ENCODE data around the gene NEDD8.

The NEDD8 gene

DNA sequence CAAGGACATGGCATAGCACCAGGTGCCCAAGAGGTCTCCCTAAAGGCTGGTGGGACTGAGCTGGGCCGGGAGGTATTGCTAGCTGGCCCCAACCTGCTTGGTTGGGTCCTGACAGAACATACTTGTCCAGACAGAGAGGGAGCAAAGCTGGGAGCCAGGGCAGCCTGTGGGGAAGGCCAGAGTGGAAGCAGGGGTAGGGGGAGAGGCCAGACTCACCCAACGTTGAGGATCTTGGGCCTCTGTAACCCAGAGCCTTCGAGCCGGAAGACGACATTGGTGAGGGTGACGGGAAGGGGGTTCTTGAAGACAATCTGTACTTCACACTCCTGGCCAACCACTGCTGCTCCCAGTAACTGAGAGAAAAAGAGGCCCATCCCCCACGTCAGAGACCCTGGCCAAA, 21.8 kb upstream of the NEDD8 start:
- H3K4me2 ChIP-seq (ENCODE audit: insufficient read depth, low read length, poor library complexity, severe bottlenecking), result no peak overlapping the region
- H3K4me1 ChIP-seq (ENCODE audit: control insufficient read depth in 2 of 2, insufficient read depth in 1 of 2, low read depth in 1 of 2, low read length in 2 of 2), result no peaks in the 10 kb centered on the region
- no peaks in the 10 kb centered on the region for H3K36me3 ChIP-seq (replicated peaks in 1 of 2; ENCODE audit: control insufficient read depth in 2 of 2, insufficient read depth in 2 of 2, low read length in 2 of 2)

GRCh38 chr14:24252289-24253124, 20.3 kb upstream of the NEDD8 start:
- Histone ChIP-seq H3K9ac (ENCODE audit: low read depth, low read length, poor library complexity) (no peak overlapping the region), H3K4ac (ENCODE audit: low read length) (no peak overlapping the region), H3K27me3 (ENCODE audit: control insufficient read depth in 3 of 3, insufficient read depth in 3 of 3, low read depth in 1 of 3, low read length in 3 of 3) (no peaks in the 10 kb centered on the region), H3K36me3 (replicated peaks in 1 of 2; ENCODE audit: control insufficient read depth in 2 of 2, insufficient read depth in 2 of 2, low read length in 2 of 2) (no peaks in the 10 kb centered on the region), H3K9me3 (replicated peaks in 1 of 2; ENCODE audit: control insufficient read depth in 2 of 2, insufficient read depth in 1 of 2, low read depth in 1 of 2, low read length in 2 of 2) (no peaks in the 10 kb centered on the region), H2AFZ (ENCODE audit: low read length) (no peak overlapping the region), H4K91ac (ENCODE audit: low read depth, low read length, poor library complexity) (no peak overlapping the region), H3K18ac (ENCODE audit: low read length) (no peak overlapping the region), H4K8ac (ENCODE audit: low read depth, low read length) (no peak overlapping the region), H3K23ac (ENCODE audit: low read depth, low read length, poor library complexity) (no peak overlapping the region), H2BK12ac (ENCODE audit: low read length) (no peak overlapping the region), H2BK15ac (ENCODE audit: low read length) (no peak overlapping the region), H3K4me1 (ENCODE audit: control insufficient read depth in 2 of 2, insufficient read depth in 1 of 2, low read depth in 1 of 2, low read length in 2 of 2) (no peaks in the 10 kb centered on the region), H3K4me2 (ENCODE audit: insufficient read depth, low read length, poor library complexity, severe bottlenecking) (no peak overlapping the region), H2BK5ac (ENCODE audit: low read length) (no peak overlapping the region), H3K4me3 (ENCODE audit: low read length in 2 of 2) (no peak overlapping the region), H3K79me1 (ENCODE audit: low read depth, low read length) (peaks cover 1% of the 10 kb centered on the region), H2AK5ac (ENCODE audit: low read depth, low read length) (no peak overlapping the region), H2BK120ac (ENCODE audit: low read depth, low read length) (no peak overlapping the region), H3K27ac (replicated peaks; ENCODE audit: low read length) (no peak overlapping the region), H3K14ac (ENCODE audit: low read length) (no peak overlapping the region)
- WGBS, 2 donors (ENCODE audit: extremely low coverage in 2 of 2, insufficient read length in 2 of 2, insufficient replicate concordance in 1 of 2), result no CpG with 5 or more reads among the region's 11 CpGs
- DNase-seq (ENCODE audit: low spot score), result no peak

More for the DNA sequence above, 21.8 kb upstream of the NEDD8 start:
- Histone ChIP-seq H2BK12ac (ENCODE audit: low read length) (no peak overlapping the region), H4K91ac (ENCODE audit: low read depth, low read length, poor library complexity) (no peak overlapping the region), H3K9me3 (replicated peaks in 1 of 2; ENCODE audit: control insufficient read depth in 2 of 2, insufficient read depth in 1 of 2, low read depth in 1 of 2, low read length in 2 of 2) (no peaks in the 10 kb centered on the region), H3K9ac (ENCODE audit: low read depth, low read length, poor library complexity) (no peak overlapping the region), H2BK15ac (ENCODE audit: low read length) (no peak overlapping the region), H3K79me1 (ENCODE audit: low read depth, low read length) (peaks cover 1% of the 10 kb centered on the region), H4K8ac (ENCODE audit: low read depth, low read length) (no peak overlapping the region), H3K14ac (ENCODE audit: low read length) (no peak overlapping the region), H3K27ac (replicated peaks; ENCODE audit: low read length) (no peak overlapping the region), H3K23ac (ENCODE audit: low read depth, low read length, poor library complexity) (no peak overlapping the region), H2BK120ac (ENCODE audit: low read depth, low read length) (no peak overlapping the region), H3K4ac (ENCODE audit: low read length) (no peak overlapping the region), H3K18ac (ENCODE audit: low read length) (no peak overlapping the region), H2BK5ac (ENCODE audit: low read length) (no peak overlapping the region), H2AK5ac (ENCODE audit: low read depth, low read length) (no peak overlapping the region), H3K27me3 (ENCODE audit: control insufficient read depth in 3 of 3, insufficient read depth in 3 of 3, low read depth in 1 of 3, low read length in 3 of 3) (no peaks in the 10 kb centered on the region), H3K4me3 (ENCODE audit: low read length in 2 of 2) (no peak overlapping the region), H2AFZ (ENCODE audit: low read length) (no peak overlapping the region)
- WGBS, 2 donors (ENCODE audit: extremely low coverage in 2 of 2, insufficient read length in 2 of 2, insufficient replicate concordance in 1 of 2), result no CpG with 5 or more reads among the region's 7 CpGs
- DNase-seq (ENCODE audit: low spot score), result no peak

DNA sequence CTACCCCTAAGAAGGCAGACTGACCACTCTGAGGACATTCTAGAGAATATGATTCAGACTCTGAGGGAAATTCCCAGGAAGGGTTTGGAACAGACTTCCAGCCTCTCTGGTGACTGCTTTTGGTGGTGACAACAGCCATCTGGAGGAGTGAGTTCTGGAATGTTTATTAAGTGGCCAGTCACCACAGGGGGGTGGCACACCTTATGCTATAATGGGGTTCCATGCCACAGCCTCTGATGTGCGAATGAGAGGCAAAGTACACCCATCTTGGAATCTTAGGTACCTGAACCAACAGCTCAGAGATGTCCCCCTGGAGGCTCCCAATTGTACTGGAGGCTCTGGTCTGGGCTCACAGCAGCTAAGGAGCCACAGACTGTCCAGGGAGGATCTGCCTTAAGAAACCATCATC, 19.7 kb upstream of the NEDD8 start:
- no peaks in the 10 kb centered on the region for H3K36me3 ChIP-seq (replicated peaks in 1 of 2; ENCODE audit: control insufficient read depth in 2 of 2, insufficient read depth in 2 of 2, low read length in 2 of 2)
- no peak overlapping the region for H2BK15ac ChIP-seq (ENCODE audit: low read length)
- H3K4me2 ChIP-seq (ENCODE audit: insufficient read depth, low read length, poor library complexity, severe bottlenecking), result no peak overlapping the region
- H3K27me3 ChIP-seq (ENCODE audit: control insufficient read depth in 3 of 3, insufficient read depth in 3 of 3, low read depth in 1 of 3, low read length in 3 of 3), result no peaks in the 10 kb centered on the region
- WGBS, 2 donors (ENCODE audit: extremely low coverage in 2 of 2, insufficient read length in 2 of 2, insufficient replicate concordance in 1 of 2), result no CpG with 5 or more reads among the region's 1 CpG
- no peak overlapping the region for H2AFZ ChIP-seq (ENCODE audit: low read length)
- no peak overlapping the region for H3K4me3 ChIP-seq (ENCODE audit: low read length in 2 of 2)
- H3K9me3 ChIP-seq (replicated peaks in 1 of 2; ENCODE audit: control insufficient read depth in 2 of 2, insufficient read depth in 1 of 2, low read depth in 1 of 2, low read length in 2 of 2), result no peaks in the 10 kb centered on the region
- H3K23ac ChIP-seq (ENCODE audit: low read depth, low read length, poor library complexity), result no peak overlapping the region
- H4K91ac ChIP-seq (ENCODE audit: low read depth, low read length, poor library complexity), result no peak overlapping the region
- H3K79me1 ChIP-seq (ENCODE audit: low read depth, low read length), result peaks cover 1% of the 10 kb centered on the region
- DNase-seq (ENCODE audit: low spot score), result no peak
- H3K14ac ChIP-seq (ENCODE audit: low read length), result no peak overlapping the region
- no peak overlapping the region for H2BK120ac ChIP-seq (ENCODE audit: low read depth, low read length)
- no peaks in the 10 kb centered on the region for H3K4me1 ChIP-seq (ENCODE audit: control insufficient read depth in 2 of 2, insufficient read depth in 1 of 2, low read depth in 1 of 2, low read length in 2 of 2)
- H4K8ac ChIP-seq (ENCODE audit: low read depth, low read length), result no peak overlapping the region
- H3K27ac ChIP-seq (replicated peaks; ENCODE audit: low read length), result no peak overlapping the region
- H3K9ac ChIP-seq (ENCODE audit: low read depth, low read length, poor library complexity), result no peak overlapping the region
- no peak overlapping the region for H3K4ac ChIP-seq (ENCODE audit: low read length)
- H2BK12ac ChIP-seq (ENCODE audit: low read length), result no peak overlapping the region
- no peak overlapping the region for H3K18ac ChIP-seq (ENCODE audit: low read length)
- no peak overlapping the region for H2AK5ac ChIP-seq (ENCODE audit: low read depth, low read length)
- no peak overlapping the region for H2BK5ac ChIP-seq (ENCODE audit: low read length)

- Histone ChIP-seq H4K8ac (ENCODE audit: low read depth, low read length) (no peak overlapping the region), H4K91ac (ENCODE audit: low read depth, low read length, poor library complexity) (no peak overlapping the region), H3K79me1 (ENCODE audit: low read depth, low read length) (peaks cover 1% of the 10 kb centered on the region), H3K4me3 (ENCODE audit: low read length in 2 of 2) (no peak overlapping the region), H3K9me3 (replicated peaks in 1 of 2; ENCODE audit: control insufficient read depth in 2 of 2, insufficient read depth in 1 of 2, low read depth in 1 of 2, low read length in 2 of 2) (no peaks in the 10 kb centered on the region), H2BK120ac (ENCODE audit: low read depth, low read length) (no peak overlapping the region), H2BK5ac (ENCODE audit: low read length) (no peak overlapping the region), H3K4me2 (ENCODE audit: insufficient read depth, low read length, poor library complexity, severe bottlenecking) (no peak overlapping the region), H3K4me1 (ENCODE audit: control insufficient read depth in 2 of 2, insufficient read depth in 1 of 2, low read depth in 1 of 2, low read length in 2 of 2) (no peaks in the 10 kb centered on the region), H3K36me3 (replicated peaks in 1 of 2; ENCODE audit: control insufficient read depth in 2 of 2, insufficient read depth in 2 of 2, low read length in 2 of 2) (no peaks in the 10 kb centered on the region), H3K27ac (replicated peaks; ENCODE audit: low read length) (no peak overlapping the region), H2BK12ac (ENCODE audit: low read length) (no peak overlapping the region), H3K9ac (ENCODE audit: low read depth, low read length, poor library complexity) (peak overlapping the region; percentile 80), H2AK5ac (ENCODE audit: low read depth, low read length) (no peak overlapping the region), H2AFZ (ENCODE audit: low read length) (peak overlapping the region; percentile 37), H3K23ac (ENCODE audit: low read depth, low read length, poor library complexity) (no peak overlapping the region), H3K27me3 (ENCODE audit: control insufficient read depth in 3 of 3, insufficient read depth in 3 of 3, low read depth in 1 of 3, low read length in 3 of 3) (no peaks in the 10 kb centered on the region), H3K14ac (ENCODE audit: low read length) (no peak overlapping the region), H2BK15ac (ENCODE audit: low read length) (no peak overlapping the region), H3K18ac (ENCODE audit: low read length) (no peak overlapping the region), H3K4ac (ENCODE audit: low read length) (no peak overlapping the region)
- no peak for DNase-seq (ENCODE audit: low spot score)
- WGBS, 2 donors (ENCODE audit: extremely low coverage in 2 of 2, insufficient read length in 2 of 2, insufficient replicate concordance in 1 of 2), result no CpG with 5 or more reads among the region's 4 CpGs
These were observed 18.2 kb upstream of the NEDD8 start for GRCh38 chr14:24250354-24250753.
